GM18870 (cell line): Measurements from ENCODE around the gene TNNC1.

Experiments
- ATAC-seq: cut with Tn5 transposase; IDR thresholded peaks from one replicate; pipeline ENCODE4 v1.9.1; 2021; ENCODE audit warnings: moderate library complexity; ENCODE audit not compliant: unreplicated experiment

Gene TNNC1

DNA sequence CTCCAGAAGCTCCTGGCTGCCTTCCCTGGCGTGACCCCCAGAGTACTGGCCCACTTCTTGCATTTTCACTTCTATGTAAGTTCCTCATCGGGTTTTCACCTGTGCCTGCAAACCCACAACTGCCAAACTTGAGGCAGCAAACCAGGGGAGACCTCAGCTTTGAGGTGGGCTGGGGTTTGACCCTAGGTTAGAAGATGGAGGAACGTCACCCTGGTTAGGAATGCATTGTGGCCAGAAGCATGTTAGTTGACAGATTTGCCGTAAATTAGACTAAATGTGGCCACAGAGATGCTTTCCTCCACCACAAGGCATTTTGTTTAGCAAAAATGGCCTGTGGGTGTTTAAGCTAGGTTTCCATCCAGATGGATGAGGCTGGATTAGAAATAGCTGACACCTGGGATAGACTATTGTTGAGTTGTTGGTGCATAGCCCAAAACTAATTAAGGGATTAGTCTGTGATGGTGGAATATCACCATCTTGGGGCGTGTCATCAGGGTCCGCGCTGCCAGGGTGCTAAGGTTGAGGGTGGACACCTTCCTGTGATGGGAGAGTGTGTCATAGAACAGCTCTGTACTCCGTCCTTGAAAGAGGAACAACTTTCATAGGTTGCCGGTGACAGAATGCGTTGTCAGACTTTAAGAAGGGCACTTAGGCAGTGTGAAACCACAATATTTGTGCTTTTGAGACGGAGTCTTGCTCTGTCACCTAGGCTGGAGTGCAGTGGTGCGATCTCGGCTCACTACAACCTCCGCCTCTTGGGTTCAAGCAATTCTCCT is 5.1 kb upstream of the TNNC1 start:
- ATAC-seq, result no peak

DNA sequence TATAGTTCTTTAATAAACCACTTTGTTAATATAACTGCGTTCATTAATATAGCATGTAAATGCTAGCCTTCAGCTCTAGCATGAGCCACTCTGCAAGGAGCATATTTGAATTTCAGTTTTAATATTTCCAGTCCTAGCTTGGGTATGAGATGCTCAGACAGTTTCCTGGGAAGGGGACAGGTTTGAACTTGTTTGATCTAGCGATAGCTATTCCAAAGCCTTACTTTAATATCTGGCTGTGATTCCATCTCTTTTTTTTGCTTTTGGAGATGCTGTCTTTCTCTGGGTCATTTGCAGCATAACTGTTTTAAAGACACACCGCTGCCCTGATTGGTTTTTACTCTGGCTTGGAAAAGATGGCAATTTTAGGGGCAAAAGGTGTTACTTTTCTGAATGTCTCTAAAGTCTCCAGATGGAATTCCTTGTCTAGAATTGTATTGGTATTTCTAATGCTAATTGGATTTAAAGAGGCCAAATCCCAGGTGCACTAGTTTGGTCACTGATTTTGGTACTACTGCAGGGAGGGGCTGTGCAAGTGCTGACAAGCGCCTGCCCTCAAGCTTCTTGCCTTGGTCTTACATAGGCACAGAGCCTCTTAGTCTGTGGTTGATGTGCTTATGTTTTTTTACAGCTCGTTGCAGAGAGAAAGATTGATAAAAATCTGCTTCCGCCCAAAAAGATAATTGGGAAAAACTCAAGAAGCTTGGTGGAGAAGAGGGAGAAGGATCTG is 4.4 kb upstream of the TNNC1 start:
- ATAC-seq, result no peak

DNA sequence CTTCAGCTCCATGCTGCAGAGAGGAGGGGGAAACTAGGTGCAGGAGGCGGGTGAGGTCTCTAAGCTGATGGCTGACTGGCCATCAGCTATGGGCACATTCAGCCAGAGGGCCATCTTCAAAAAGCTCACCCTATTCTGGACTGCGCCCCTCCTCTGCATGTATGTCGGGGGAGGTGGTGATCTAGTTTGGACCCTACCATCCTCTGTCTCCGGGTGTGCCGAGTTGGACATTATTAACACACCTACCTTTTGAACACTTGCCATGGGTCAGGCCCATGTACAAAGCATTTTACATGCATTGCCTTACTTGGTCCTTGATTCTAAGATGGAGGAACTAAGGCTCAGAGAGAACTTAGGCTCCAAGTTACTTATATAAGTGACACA is 3.0 kb upstream of the TNNC1 start:
- no peak for ATAC-seq

DNA sequence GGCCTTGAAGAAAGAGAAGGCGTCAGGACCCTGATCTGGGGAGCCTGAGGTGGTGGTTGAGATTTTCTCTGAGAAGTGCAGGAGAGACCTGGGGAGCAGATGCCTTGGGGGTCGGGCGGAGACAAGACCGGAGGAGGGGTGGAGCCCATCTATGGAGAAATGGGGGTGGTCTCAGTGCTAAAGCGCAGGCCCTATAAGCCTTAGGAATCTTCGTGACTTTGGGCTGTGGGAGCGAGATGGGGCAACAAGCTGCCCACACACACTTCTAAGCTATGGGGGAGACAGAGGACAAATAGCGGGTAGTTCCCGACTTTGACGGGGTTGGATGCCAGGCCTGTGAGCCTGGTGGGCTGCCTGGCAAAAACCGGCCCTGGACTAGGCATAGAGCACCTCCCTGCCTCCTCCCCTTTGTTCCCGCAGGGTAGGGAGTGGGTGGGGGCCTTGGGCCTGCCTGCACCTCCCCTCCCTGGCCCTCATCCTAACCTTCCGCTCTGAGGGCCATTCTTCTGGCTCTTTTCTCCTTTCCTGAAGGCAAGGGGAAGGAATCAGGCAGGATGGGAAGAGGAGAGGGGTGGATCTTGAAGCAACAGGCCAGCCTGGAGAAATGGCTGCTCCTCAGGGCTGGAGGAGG is 2.4 kb upstream of the TNNC1 start:
- no peak for ATAC-seq

DNA sequence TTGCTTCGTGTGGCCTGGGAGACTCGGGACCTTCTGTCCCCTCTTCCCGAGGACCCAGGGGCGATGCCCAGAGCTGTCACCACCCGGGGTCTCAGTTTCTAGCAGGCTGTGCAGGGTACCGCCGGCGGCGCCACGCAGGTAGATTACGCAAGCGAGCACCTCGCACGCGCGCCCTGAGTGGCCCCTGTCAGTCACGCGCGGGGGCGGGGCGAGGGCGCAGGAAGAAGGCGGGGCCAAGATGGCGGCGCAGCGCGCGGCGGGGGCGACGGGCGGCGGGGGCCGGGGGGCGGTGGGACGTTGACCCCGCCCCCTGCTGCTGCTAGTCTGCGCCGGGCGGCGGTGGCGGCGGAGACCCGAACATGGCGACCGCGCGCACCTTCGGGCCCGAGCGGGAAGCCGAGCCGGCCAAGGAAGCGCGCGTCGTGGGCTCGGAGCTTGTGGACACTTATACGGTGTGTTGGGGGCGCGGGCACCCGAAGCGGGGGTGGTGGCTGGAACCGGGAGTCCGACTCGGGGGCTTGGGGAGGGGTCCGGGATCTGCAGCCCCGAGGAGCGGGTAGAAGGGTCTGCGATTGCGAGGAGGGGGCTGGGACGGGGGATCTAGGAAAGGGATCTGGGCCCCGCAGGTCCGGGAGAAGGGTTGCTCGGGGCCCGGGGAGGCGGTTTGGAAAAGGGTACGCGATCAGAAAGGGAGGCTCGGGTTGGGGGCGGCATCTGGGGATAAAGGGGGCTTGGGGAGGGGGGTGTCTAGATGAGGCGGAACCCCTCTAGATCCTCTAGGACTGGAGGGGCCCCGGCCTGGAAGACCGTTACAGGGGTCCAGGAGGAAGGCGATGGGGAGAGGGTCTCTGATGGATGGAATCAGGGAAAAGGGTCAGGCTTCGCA is 1.7 kb upstream of the TNNC1 start, which contains the start of gene NISCH:
Gene NISCH (plus strand): TSS at position 322 of the 886 bp plus-strand sequence. CDS start 38 bp downstream, at position 360.
- ATAC-seq, result no peak

DNA sequence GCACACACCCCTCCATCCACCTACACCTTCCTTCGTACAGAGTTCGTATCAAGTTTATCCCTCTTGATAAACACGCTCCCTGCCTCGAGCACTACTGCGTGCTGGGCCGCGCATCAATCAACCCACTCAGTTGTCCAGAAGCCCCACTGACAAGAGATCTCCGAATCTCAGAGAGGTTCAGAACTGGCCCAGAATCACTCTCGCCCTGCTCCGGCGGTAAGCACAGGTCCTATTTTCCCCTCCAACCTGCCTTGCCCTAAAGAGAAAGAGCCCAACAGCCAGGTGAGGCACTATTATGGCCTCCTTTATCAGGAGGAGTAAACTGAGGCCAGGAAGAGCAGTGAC is 1.1 kb upstream of the TNNC1 start:
- no peak for ATAC-seq

DNA sequence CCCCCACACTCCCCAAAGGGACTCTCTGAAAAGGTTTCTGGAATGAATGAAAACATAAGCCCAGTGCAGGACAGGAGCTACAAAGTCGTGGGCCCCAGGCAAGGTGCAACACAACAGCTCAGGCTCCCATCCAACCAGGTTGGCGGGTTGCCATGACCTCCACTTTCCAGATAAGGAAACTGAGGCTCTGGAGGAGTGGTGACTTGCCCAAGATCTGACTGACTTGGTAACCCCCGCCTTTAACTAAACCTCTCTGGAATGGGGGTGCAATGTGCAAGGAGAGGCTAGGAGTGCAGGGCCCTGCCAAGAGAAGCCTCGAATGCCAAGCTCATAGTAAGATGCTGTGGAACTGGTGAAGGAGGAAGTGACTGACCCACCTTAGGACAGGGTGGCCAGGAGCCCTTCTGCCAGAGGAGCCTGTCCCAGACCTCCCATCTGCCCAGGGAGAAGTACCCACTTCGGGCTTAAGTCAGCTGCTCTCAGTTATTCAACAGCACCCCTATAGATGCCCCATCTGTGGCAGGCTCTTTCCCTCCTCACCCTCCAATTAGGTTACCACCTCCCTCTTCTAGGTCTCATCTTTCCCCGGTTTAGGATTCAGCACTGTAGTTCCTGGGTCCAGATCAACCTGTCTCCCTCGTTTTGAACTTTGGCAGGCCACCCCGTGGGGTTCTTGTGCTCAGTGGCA is 553 bp upstream of the TNNC1 start:
- ATAC-seq, result no peak

DNA sequence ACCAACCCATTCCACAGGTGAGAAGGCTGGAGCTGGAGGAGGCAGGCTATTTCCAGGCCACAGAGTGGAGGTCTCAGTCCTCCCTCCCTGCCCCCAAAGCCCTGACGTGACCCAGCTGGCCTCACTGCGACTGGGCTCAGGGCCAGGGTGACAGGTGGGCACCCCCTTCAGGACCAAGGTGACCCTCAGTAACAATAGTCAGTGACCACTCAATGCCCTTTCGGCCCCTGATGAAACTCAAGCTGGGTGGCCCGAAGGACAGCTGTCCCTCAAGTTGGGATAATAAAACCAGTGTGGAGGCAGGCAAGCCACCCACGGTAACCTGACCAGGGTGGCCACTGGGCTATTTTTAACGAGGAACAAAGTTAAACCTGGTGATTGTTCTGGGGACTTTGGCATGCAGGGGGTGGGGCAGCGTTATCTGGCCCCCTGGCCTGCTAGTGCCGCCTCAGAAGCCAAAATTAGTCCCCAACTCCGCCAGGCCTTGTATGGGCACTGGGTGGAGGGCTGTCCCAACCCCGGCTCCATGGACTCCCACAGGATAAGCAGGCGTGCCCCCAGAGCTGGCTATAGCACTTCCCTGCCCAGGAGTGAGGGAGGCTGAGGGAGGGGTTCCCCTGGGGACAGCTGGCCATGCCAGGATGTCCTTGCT is 1.1 kb downstream of the TNNC1 start:
- ATAC-seq, result no peak

DNA sequence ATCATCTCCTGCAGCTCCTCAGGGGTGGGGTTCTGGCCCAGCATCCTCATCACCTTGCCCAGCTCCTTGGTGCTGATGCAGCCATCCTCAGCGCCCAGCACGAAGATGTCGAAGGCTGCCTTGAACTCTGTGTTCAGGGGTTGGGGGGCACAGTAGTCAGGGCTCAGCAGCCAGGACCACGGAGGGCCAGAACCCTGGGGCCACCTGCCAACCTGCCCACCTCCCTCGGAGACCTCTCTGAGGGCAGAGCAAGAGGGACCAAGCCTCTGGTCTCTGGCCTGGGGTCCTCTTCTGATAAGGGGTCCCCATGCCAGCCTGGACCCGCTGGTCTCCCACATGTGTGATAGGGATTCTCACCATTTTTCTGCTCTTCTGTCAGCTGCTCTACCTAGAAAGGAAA is 1.7 kb downstream of the TNNC1 start:
- ATAC-seq, result no peak

DNA sequence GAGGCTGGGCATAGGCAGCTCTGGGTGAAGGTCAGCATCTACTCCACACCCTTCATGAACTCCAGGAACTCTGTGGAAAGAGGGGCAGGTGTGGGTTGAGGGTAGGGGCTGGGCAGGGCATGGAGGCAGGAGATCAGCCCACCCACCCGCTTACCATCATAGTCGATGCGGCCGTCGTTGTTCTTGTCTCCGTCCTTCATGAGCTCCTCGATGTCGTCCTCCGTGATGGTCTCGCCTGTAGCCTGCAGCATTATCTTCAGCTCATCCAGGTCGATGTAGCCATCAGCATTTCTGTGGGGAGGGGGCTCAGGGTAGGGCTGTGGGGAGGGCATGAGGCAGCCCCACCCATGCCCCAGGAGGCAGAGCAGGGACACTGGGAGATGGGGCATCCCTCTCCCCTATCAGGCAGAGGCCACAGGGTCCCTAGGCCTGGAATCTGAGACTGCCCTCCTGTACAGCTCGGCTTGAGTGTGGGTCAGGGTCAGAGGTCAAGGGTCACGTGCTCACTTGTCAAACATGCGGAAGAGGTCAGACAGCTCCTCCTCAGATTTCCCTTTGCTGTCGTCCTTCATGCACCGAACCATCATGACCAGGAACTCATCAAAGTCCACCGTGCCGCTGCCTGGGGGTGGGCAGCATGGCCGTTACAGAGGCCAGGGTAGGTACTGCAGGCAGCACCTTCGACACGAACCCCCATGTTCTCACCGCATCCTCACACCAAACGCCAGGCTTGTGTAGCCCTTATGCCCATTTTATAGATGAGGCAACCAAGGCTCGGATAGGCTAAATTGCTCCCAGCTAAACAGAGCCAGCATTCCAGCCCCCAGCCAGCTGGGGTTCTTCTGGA is 2.4 kb downstream of the TNNC1 start:
- no peak for ATAC-seq

DNA sequence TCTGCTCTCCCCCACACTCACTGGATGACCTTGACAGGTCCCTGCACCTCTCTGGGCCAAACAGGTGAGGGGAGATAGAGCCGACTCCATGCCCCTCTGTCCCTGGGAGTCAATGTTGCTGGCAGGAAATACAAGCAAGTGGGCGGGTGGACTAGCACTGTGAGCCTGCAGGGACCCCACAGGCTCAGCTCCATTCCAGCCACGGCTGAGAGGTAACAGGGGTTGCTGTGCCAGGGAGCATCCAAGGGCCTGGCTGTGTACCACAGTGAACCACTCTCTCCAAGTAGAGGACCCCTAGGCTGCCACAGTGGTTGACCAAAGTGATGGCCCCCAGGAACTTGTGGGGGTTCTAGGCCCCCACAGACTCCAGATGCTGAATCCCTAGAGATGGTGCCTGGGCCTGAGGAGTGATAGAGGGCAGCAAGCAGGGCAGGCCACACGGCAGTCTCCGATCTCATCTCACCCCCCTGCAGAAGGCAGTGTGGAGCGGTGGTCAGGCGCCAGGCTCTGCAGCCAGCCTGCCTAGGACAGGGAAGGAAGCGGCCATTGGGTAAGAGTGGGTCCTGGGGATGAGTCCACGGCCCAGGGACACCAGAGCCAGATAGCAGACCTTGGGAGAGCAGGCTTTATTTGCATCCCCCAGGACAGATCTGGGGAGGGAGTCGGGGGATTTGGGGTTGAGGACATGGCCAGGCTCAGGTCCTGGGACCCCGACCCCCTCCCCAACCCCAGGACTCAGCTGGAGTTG is 3.2 kb downstream of the TNNC1 start:
- no peak for ATAC-seq

DNA sequence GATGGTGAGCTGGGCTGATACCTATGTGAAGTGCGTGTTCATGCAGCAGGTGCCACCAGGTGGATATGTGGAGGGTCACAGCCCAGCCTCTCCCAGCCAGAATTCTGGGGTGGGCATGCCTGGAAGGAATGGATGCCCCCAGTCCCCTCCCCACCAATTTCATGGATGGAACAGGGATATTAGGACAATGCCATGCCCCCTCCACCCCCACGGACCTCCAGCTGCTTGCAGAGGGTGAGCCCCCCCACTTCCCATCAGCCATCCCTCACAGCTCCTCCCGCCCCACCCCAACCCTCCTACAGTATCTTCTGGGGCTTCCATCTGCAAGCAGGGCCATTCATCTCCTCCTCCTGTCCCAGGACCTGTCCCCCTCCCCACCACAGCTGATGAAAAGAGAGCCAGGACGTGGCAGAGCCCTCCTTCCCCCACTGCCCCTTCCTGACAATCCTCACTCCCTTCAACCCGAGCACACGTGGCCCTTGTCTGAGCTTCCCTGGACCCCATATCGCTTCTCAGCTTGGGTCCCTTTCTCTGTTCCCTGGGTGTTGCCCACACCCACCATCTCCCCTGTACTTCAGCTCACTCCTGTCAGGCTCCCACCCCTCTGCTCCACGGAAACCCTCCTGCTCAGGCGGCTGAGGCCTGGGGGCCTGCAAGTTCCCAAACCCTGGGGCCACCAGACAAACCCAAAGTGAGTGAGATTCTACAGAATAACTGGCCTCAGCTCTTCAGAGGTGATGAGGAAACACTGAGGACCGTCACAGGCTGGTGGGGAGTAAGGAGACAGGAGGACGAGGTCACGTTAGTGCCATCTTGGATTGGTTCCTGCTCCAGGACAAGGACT is 6.1 kb downstream of the TNNC1 start:
- ATAC-seq, result no peak

DNA sequence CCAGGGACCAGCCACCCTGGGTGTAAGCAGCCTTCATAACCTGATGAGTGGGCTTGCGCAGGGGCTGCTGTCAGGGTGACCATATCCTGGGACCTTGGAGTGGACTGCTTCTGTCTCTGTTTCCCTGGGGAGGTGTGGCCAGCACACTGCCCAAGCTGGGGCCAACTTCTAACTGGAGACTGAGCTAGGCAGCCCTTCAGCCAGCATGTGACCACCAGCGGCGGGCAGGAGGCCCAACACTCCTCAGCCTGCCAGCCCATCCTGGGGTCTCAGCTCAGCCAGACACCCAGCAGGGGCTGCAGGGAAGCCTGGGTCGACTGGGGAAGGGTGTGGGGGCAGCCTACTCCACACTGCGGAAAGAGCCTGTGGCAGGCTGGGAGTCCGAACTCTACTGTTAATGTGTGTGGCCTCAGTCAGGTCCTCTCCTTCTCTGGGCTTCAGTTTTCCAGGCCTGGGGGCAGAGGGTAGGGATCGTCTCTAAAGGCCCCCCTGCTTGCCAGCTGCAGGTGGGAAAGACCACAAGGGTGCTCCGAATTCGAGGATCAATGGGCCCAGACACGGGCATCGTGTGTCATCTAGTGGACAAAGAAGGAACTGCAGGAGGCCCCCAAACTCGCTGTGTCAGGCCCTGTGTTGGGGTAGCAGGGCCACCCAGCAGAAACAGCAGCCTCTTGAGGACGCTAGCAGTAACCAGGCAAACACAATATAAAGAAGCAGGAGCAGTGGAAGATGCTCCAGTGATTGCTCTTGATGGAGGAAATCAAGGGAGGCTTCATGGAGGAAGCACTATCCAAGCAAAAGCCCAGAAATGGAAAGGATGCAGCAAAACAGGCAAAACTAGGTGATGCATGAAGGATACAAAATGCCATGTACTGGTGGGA is 7.0 kb downstream of the TNNC1 start:
- ATAC-seq, result no peak

DNA sequence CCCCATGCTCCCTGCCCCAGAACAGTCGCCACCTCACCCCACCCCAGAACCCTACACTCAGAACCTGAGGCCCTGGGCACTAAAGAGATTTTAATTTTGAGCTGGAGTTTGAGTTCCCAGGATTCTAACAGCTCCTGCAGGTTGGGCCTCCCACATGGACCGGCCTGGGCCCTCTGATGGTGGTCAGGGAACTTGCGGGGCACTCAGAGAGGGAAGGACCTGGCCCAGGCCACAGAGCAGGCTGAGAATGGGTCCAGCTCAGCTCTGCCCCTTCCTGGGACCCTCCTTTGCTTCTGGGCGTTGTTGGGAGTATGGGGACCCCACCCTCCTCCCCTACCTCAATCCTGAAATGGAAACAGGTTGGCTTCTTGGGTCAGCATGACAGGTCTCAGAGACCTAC is 7.8 kb downstream of the TNNC1 start:
- no peak for ATAC-seq

DNA sequence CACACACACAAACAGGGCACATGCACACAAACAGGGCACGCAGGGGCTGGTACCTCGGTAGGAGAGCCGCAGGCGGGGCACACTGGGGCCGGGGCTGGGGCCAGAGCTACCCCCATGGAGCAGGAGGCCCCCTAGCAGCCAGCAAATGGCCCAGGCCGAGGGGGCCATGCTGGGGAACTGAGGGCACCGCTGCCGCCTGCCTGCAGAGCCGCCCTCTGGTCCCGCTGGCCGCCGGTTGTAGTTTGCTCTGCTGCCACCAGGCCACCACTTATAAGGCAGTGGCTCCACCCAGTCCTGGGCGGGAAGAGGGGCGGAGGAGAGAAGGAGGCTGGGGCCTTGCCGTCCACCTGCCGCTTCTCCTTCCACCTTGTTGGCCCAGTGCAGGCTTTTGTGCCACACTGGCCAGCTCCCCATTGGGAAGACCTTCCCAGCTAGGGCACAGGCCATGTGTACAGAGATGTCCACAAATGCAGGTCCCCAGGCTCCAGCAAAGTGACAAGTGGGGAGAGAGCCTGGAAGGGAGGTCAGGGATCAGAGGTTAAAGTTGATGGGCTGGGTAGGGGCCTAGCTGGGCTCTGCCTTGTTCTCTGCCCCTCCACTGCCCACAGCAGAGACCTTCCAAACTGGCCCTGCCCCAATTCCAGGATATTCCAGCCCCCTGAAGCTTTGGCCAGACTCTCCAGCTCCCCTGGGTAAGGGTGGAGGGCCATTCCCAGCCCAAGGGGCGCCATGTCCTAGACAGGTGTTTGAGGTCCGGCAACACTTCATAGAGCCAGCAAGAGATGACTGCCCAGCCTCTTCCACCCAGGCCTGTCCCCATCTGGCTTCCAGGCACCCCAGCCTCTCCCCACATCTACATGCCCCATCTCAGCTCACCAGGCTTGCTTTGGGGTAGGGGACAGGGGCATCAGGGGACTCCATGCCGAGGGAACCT is 8.7 kb downstream of the TNNC1 start, which contains the start of gene SEMA3G:
Gene SEMA3G (minus strand): TSS at position 244 of the 934 bp plus-strand sequence. CDS start 76 bp downstream, at position 168.
- no peak for ATAC-seq
